ENCODE data around the gene METTL27. TPM values are rescaled to one million over a fixed set of nuclear protein-coding genes. Genes with fewer than 3 reads are reported as not detected.
A peak's percentile ranks its signal among the peaks of the same experiment; 100 is the strongest.

METTL27 gene
- total RNA-seq, 4 donors from 2014 or later: 2.0 to 6.8 (median 2.9) TPM; not detected in 1

DNA sequence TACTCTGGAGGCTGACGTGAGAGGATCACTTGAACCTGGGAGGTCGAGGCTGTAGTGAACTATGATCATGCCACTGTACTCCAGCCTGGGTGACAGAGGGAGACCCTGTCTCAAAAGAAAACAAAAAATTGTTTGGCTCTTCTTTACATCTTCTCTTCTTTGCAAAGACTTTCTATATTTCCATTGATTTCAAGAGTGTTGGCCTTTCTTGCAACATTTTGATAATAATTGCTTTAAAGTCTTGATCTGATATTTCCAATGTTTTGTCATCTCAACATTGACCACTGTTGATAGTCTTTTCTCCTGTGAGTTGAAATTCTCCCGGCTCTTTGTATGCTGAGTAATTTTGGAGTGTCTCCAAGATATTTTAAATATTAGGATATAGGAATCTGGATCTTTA lies 29.3 kb downstream of the METTL27 start:
- no peaks in the 10 kb centered on the region for H3K36me3 ChIP-seq
- H3K27ac ChIP-seq: no peak overlapping the region
- DNase-seq (ENCODE audit: low spot score in 2 of 2): no peak
- peaks cover 3% of the 10 kb centered on the region for H3K27me3 ChIP-seq
- no peaks in the 10 kb centered on the region for H3K4me1 ChIP-seq
- WGBS: 85% methylated on average over 3 of the region's 3 CpGs
- H3K9me3 ChIP-seq: no peaks in the 10 kb centered on the region
- TF ChIP-seq POLR2A (IDR thresholded peaks at IDR 0.05): no peak
- no peak for TF ChIP-seq POLR2AphosphoS5 (IDR thresholded peaks at IDR 0.05)
- TF ChIP-seq CTCF (IDR thresholded peaks at IDR 0.05): no peak
- no peak for TF ChIP-seq EP300 (IDR thresholded peaks at IDR 0.05)
- H3K4me3 ChIP-seq: no peak overlapping the region

GRCh38 chr7:73811760-73812168 lies 30.6 kb downstream of the METTL27 start:
- Histone ChIP-seq H3K4me1 (no peaks in the 10 kb centered on the region), H3K27ac (no peak overlapping the region), H3K9me3 (no peaks in the 10 kb centered on the region), H3K27me3 (peaks cover 3% of the 10 kb centered on the region), H3K36me3 (no peaks in the 10 kb centered on the region), H3K4me3 (no peak overlapping the region)
- 11% methylated on average over 9 of the region's 11 CpGs for whole genome bisulfite sequencing
- no peak for TF ChIP-seq EP300 (IDR thresholded peaks at IDR 0.05)
- no peak for TF ChIP-seq POLR2A (IDR thresholded peaks at IDR 0.05)
- no peak for TF ChIP-seq POLR2AphosphoS5 (IDR thresholded peaks at IDR 0.05)
- peak; percentile 57 to 89 for TF ChIP-seq CTCF (IDR thresholded peaks at IDR 0.05)
- DNase-seq (ENCODE audit: low spot score in 2 of 2): peak; percentile 83 to 85

DNA sequence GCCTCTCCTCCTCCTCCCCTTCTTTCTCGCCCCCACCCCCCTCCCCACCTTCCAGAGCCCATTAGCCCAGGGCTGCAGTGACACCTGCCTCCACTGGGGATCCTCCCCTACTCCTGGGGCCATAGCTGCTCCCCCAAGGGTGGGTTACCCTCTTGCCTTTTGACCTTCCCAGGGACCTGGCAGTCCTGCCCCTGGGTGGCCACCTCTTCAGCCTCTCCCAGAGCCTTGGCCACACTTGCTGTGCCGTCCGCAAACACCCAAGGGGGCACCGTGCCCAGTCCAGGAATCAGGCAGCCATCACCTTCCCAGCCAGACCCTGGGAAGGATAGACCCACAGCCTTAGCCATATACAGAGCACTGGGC lies 31.3 kb downstream of the METTL27 start:
- no peak overlapping the region for H3K27ac ChIP-seq
- no peaks in the 10 kb centered on the region for H3K9me3 ChIP-seq
- no peaks in the 10 kb centered on the region for H3K36me3 ChIP-seq
- TF ChIP-seq CTCF (IDR thresholded peaks at IDR 0.05): no peak
- H3K4me1 ChIP-seq: no peaks in the 10 kb centered on the region
- 62% methylated on average over 4 of the region's 4 CpGs for WGBS
- no peak overlapping the region for H3K4me3 ChIP-seq
- DNase-seq (ENCODE audit: low spot score in 2 of 2): peak in 1 of 2 donors; percentile 55
- peaks cover 3% of the 10 kb centered on the region for H3K27me3 ChIP-seq

DNA sequence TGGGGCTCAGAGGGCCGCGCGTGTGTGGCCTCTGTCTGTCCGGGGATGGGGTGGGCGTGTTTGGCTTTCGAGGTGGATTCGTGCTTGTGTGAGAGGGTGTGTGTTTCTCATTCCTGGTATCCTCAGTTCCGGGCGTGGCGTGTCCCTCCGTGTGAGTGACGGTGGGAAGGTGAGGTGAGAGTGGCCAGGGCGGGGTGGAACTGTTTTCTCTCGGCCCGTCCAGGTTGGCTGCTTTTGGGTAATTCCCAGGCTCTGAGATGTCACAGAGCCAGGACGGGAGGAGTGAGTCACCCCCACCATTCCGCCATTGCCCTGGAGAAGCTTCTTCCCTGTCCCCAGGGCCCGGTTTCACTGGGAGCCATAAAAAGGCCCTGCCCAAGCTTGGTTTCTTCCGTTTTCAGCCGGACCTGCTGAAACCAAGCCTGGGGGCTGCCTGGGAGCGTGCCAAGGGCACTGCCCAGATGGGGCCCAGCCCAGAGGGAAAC lies 32.8 kb downstream of the METTL27 start:
- DNase-seq (ENCODE audit: low spot score in 2 of 2): peak; percentile 67 to 76
- H3K4me1 ChIP-seq: no peaks in the 10 kb centered on the region
- no peaks in the 10 kb centered on the region for H3K9me3 ChIP-seq
- no peak overlapping the region for H3K27ac ChIP-seq
- H3K27me3 ChIP-seq: peaks cover 3% of the 10 kb centered on the region
- no peaks in the 10 kb centered on the region for H3K36me3 ChIP-seq
- no peak overlapping the region for H3K4me3 ChIP-seq
- no peak for TF ChIP-seq EP300 (IDR thresholded peaks at IDR 0.05)
- TF ChIP-seq POLR2AphosphoS5 (IDR thresholded peaks at IDR 0.05): no peak
- no peak for TF ChIP-seq POLR2A (IDR thresholded peaks at IDR 0.05)
- 50% methylated on average over 14 of the region's 21 CpGs for WGBS

GRCh38 chr7:73802459-73802858 lies 39.9 kb downstream of the METTL27 start:
- no peak for TF ChIP-seq EP300 (IDR thresholded peaks at IDR 0.05)
- TF ChIP-seq POLR2A (IDR thresholded peaks at IDR 0.05): no peak
- TF ChIP-seq CTCF (IDR thresholded peaks at IDR 0.05): no peak
- no peak for TF ChIP-seq POLR2AphosphoS5 (IDR thresholded peaks at IDR 0.05)
- 70% methylated on average over 4 of the region's 4 CpGs for WGBS
- H3K36me3 ChIP-seq: no peaks in the 10 kb centered on the region
- H3K9me3 ChIP-seq: no peaks in the 10 kb centered on the region
- no peak overlapping the region for H3K4me3 ChIP-seq
- H3K27me3 ChIP-seq: no peaks in the 10 kb centered on the region
- no peak overlapping the region for H3K27ac ChIP-seq
- peak in 1 of 2 donors; percentile 3 for DNase-seq (ENCODE audit: low spot score in 2 of 2)
- no peaks in the 10 kb centered on the region for H3K4me1 ChIP-seq

DNA sequence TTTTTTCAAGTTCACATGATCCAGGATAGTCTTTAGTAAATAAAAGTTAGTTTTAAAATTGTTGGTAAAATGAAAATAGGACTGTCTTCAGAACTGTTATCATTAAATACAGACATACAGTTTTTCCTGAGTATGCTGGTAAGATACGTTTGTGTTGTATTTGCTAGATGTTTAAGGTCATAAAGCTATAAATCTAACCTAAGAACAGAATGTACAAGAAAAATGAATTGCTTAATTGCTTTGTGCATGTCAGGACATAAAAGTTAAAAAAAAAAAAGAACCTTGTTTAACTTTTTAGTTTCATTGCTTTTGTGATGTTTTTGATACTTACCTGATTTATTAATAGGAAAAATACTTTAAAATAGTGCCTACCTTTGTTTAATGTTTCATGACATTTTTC lies 40.7 kb downstream of the METTL27 start:
- no peaks in the 10 kb centered on the region for H3K27me3 ChIP-seq
- 43% methylated on average over 1 of the region's 1 CpG for WGBS
- no peak for DNase-seq (ENCODE audit: low spot score in 2 of 2)
- no peaks in the 10 kb centered on the region for H3K36me3 ChIP-seq
- H3K9me3 ChIP-seq: no peaks in the 10 kb centered on the region
- TF ChIP-seq CTCF (IDR thresholded peaks at IDR 0.05): no peak
- TF ChIP-seq POLR2AphosphoS5 (IDR thresholded peaks at IDR 0.05): no peak
- no peak for TF ChIP-seq POLR2A (IDR thresholded peaks at IDR 0.05)
- no peak for TF ChIP-seq EP300 (IDR thresholded peaks at IDR 0.05)
- H3K27ac ChIP-seq: no peak overlapping the region
- no peaks in the 10 kb centered on the region for H3K4me1 ChIP-seq
- H3K4me3 ChIP-seq: no peak overlapping the region

Measured in suprapubic skin (tissue), 4 donors.